HCEC 1CT (cell line): ENCODE results near the gene ICAM1.
"Not testable (repeated sequence)": the region's sequence is repeated elsewhere in the genome, so short reads cannot be mapped to it uniquely, and the experiment has no call there.

ENCODE experiments used
- DNase-seq: peaks from one replicate; pipeline ENCODE4 v3.0.0-alpha.2; 2017

Gene ICAM1

DNA sequence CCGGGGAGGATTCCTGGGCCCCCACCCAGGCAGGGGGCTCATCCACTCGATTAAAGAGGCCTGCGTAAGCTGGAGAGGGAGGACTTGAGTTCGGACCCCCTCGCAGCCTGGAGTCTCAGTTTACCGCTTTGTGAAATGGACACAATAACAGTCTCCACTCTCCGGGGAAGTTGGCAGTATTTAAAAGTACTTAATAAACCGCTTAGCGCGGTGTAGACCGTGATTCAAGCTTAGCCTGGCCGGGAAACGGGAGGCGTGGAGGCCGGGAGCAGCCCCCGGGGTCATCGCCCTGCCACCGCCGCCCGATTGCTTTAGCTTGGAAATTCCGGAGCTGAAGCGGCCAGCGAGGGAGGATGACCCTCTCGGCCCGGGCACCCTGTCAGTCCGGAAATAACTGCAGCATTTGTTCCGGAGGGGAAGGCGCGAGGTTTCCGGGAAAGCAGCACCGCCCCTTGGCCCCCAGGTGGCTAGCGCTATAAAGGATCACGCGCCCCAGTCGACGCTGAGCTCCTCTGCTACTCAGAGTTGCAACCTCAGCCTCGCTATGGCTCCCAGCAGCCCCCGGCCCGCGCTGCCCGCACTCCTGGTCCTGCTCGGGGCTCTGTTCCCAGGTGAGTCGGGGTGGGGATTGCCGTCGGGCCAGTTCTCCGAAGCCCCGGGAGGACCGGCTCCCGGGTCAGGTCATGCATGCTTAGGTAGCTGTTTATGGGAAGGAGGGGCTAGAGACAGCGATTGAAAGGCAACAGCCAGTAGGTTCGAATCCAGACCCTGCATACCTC, at the start of gene ICAM1:
TSS of gene ICAM1 (plus strand) at position 505 of the 779 bp plus-strand sequence. CDS start at position 545, 40 bp downstream.
- DNase-seq, result peak; percentile 72

- no peak for DNase-seq
Measured at GRCh38 chr19:10222201-10222890, 48.6 kb upstream of the ICAM1 start.

GRCh38 chr19:10223488-10224213, 47.3 kb upstream of the ICAM1 start:
- no peak for DNase-seq

- DNase-seq, result no peak
Measured at GRCh38 chr19:10224337-10224736, 46.6 kb upstream of the ICAM1 start.

DNA sequence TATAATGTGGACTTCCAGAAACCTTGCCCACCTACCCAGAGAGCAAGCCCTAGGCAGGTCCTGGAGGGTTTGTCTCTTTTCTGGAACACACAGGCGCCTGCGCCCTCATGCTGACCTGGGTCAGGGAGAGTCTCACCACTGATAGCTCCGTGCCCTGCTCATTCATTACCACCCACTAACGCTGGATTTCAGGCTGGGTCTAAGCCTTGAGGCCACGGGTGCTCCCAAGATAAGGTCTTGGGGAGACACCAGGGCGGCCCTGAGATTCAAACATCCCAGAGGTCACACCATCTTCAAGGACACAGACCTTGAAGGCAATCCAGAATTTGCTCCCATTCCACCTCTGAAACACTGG, 44.9 kb upstream of the ICAM1 start:
- no peak for DNase-seq

GRCh38 chr19:10226376-10227025, 44.4 kb upstream of the ICAM1 start:
- peak; percentile 81 for DNase-seq

DNA sequence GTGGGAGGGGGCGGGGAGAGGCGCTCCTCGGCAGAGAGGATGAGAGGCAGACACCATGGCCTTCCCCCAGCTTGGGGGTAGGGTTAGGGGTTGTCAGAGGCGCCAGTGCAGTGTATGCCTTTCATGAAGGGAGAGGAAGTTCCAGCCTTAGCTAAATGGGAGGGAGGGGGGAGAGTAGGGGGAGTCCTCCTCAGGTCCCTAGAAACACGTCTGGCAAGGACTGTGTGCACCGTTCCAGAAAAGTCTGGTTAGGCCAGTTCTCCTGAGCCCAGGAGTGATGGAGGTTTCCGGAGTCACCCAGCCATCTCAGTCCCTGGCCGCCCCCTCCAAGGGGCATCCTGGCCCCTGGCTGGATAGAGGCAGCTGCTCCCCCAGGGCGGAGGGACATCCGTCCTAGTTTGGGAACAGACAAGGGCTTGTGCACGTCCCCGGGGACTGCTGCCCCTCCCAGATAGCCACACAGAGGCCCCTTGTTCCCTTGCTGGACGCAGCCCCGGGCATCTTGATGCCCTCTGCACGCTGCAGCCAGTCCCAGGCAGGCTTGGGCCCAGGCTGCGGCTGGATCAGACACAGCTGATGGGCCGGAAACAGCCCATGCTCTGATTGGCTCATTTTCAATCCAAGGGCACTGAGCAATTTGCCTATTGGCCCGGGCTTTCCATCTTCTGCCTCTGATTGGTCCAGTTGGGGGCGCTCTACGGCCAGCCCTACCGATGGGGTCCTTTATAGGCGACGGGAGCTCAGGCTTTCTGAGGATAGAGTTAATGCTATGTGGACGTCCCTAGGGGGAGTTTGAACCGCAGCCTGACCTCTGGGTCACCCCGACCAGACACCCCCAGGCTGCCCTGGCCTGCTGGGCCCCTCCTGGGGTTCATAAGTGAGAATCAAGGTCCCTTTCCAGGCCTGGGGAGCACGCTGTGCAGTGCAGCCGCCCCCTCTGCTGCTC, 43.6 kb upstream of the ICAM1 start:
- DNase-seq, result peak; percentile 38

DNA sequence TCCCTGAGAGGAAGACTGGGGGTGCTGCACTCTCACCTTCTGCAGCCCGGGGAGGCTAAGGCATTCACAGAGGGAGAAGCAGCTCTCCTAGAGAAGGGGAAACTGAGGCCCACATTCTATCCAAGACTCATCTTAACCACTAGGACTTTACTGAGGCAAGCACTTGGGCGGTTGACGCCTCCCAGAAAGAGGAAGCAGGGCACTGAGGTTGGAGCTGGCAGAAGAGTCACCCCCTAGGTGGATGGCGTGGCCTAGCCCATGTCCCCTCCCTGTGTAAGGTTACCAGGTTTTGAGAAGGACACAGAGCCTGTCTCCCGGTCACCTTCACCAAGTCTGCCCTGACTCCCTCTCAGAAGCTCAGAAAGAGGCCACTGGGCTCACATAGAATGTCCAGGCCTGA, 42.5 kb upstream of the ICAM1 start:
- no peak for DNase-seq

DNA sequence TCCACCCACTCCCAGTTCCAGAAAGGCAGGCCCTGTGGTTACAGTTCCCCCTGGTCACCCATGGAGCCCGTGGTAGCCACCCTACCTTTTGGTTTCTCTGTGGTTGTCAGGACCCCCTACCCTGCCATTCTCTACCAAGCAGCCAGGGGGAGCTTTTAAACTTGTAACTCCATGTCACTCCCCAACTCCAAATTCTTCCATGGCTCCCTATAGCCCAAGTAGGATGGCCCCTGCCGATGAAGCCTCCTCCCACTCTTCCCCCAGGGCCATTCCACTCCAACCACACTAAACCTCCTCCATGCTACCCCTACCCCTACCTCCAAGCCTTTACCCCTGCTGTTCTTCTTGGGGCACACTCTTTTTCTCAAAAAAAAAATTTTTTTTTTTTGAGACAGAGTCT, 42.0 kb upstream of the ICAM1 start:
- DNase-seq, result peak; percentile 38

- DNase-seq, result no peak
Measured at GRCh38 chr19:10230173-10230860, 40.6 kb upstream of the ICAM1 start.

- DNase-seq, result peak; percentile 58
Measured at GRCh38 chr19:10230861-10231611, 39.9 kb upstream of the ICAM1 start, which contains the start of gene S1PR2. TSS of gene S1PR2 (minus strand) at chr19:10231331. CDS start at chr19:10224905, 6,426 bp downstream.

DNA sequence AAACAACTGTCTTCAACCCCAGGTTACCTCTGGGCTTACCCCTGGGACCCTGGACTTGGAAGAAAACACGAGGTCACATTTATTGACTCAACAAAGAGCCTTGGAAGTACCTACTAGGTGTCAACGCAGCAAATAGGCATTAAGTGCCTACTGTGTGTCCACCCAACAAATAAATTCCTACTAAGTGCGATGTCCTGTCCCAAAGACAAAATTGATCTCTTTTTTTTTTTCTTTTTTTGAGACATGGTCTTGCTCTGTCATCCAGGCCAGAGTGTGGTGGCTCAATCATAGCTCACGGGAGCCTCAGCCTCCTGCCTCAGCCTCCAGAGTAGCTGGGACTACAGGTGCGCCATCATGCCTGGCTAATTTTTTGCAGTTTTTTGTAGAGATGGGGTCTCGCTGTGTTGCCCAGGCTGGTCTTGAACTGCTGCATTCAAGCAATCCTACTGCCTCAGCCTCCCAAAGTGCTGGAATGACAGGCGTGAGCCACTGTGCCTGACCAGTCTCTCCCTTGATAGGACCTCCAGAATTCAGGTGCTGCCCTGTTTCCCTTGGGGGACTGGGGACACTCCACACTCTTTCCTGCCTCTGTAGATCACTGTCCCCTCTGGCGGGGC, 39.2 kb upstream of the ICAM1 start:
- no peak for DNase-seq

DNA sequence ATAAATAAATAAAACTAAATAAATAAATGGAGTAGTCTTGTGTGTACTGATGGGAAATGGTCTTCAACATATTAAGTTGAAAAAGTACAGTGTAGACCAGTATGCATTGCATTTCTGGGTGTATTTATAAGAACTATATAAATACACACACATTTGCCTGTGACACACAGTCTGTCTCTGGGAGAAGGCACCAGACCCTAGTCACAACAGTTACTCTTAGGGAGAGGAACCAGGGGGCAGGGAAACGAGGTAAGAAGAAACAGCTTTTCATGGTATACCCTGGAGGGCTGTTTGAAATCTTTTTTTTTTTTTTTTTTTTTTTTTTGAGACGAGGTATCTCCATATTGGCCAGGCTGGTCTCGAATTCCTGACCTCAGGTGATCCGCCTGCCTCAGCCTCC, 37.0 kb upstream of the ICAM1 start:
- no peak for DNase-seq

GRCh38 chr19:10235003-10235402, 35.9 kb upstream of the ICAM1 start:
- no peak for DNase-seq

GRCh38 chr19:10235409-10235808, 35.5 kb upstream of the ICAM1 start:
- not testable (repeated sequence) for DNase-seq

GRCh38 chr19:10237702-10238101, 33.2 kb upstream of the ICAM1 start:
- DNase-seq, result no peak

- DNase-seq, result peak; percentile 67
Measured at GRCh38 chr19:10238172-10238783, 32.6 kb upstream of the ICAM1 start.

DNA sequence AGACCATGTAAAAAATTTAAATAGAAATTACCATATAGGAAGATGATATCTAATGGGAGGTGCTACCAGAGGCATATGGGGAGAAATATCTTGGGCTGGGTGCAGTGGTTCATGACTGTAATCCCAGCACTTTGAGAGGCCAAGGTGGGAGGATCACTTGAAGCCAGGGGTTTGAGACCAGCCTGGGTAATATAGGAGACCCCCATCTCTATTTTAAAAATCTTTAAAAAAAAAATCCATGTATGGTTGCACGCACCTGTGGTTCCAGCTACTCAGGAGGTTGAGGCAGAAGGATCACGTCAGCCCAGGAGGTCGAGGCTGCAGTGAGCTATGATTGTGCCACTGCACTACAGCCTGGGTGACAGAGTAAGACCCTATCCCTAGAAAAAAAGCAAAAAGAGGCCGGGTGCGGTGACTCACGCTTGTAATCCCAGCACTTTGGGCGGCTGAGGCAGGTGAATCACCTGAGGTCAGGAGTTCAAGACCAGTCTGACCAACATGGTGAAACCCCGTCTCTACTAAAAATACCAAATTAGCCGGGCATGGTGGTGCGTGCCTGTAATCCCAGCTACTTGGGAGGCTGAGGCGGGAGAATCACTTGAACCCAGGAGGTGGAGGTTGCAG, 29.0 kb upstream of the ICAM1 start:
- not testable (repeated sequence) for DNase-seq

GRCh38 chr19:10243606-10244005, 27.3 kb upstream of the ICAM1 start:
- DNase-seq, result no peak
